HUES64 (cell line): ENCODE results near the gene C1R. TPM values are rescaled to one million over a fixed set of nuclear protein-coding genes. Genes with fewer than 3 reads are reported as not detected.

Experiments used
- H3K27ac ChIP-seq: 2 replicates; pipeline ENCODE4 v1.7.0; 2013; ENCODE audit warnings: low read depth, low read length, inconsistent platforms
- H3K27me3 ChIP-seq: 2 replicates; pipeline ENCODE4 v1.6.1; 2013; ENCODE audit warnings: mild to moderate bottlenecking, low read length; ENCODE audit not compliant: insufficient read depth
- H3K36me3 ChIP-seq: 2 replicates; pipeline ENCODE4 v1.6.1; 2013; ENCODE audit warnings: mild to moderate bottlenecking, low read length; ENCODE audit not compliant: insufficient read depth
- H3K4me1 ChIP-seq: 2 replicates; pipeline ENCODE4 v1.6.1; 2013; ENCODE audit warnings: mild to moderate bottlenecking, low read length, moderate library complexity; ENCODE audit not compliant: insufficient read depth
- H3K4me3 ChIP-seq: 2 replicates; pipeline ENCODE4 v1.5.1; 2013; ENCODE audit warnings: mild to moderate bottlenecking, low read length, moderate library complexity
- H3K9ac ChIP-seq: 2 replicates; pipeline ENCODE4 v1.6.1; 2013; ENCODE audit warnings: mild to moderate bottlenecking, low read depth, low read length
- H3K9me3 ChIP-seq: 2 replicates; pipeline ENCODE4 v1.6.1; 2013; ENCODE audit warnings: low read depth, low read length; ENCODE audit not compliant: insufficient read depth
- WGBS: fragments of 150-250, 120-280 bp; methylation state at CpG from one replicate; pipeline ENCODE4 v1.1.7; 2013; ENCODE audit warnings: missing lambda C conversion rate; 5-methylcytosine and 5-hydroxymethylcytosine counted together
- polyA plus RNA-seq, 2 experiments: library from polyadenylated mRNA; stranded (reverse); fragments of 50-300 nt; gene quantifications; one replicate each; pipeline ENCODE4 v1.2.3, GENCODE V29; 2013

The C1R gene
- polyA plus RNA-seq (2013, experiment 1 of 2), result 4.5 TPM
- polyA plus RNA-seq (2013, experiment 2 of 2), result 6.3 TPM

- Histone ChIP-seq H3K27me3 (no peaks in the 10 kb centered on the region), H3K4me1 (peaks cover 11% of the 10 kb centered on the region), H3K4me3 (peak within 1 kb of the TSS; percentile 32), H3K36me3 (no peaks in the 10 kb centered on the region), H3K9ac (no peak within 1 kb of the TSS), H3K9me3 (no peaks in the 10 kb centered on the region), H3K27ac (no peak within 1 kb of the TSS)
- 49% methylated on average over 16 of the region's 16 CpGs for WGBS
These were observed at the start of gene C1R for GRCh38 chr12:7092229-7092985. Gene C1R, minus strand, starts transcription at chr12:7092445. Its CDS starts 57 bp downstream, at chr12:7092388.

DNA sequence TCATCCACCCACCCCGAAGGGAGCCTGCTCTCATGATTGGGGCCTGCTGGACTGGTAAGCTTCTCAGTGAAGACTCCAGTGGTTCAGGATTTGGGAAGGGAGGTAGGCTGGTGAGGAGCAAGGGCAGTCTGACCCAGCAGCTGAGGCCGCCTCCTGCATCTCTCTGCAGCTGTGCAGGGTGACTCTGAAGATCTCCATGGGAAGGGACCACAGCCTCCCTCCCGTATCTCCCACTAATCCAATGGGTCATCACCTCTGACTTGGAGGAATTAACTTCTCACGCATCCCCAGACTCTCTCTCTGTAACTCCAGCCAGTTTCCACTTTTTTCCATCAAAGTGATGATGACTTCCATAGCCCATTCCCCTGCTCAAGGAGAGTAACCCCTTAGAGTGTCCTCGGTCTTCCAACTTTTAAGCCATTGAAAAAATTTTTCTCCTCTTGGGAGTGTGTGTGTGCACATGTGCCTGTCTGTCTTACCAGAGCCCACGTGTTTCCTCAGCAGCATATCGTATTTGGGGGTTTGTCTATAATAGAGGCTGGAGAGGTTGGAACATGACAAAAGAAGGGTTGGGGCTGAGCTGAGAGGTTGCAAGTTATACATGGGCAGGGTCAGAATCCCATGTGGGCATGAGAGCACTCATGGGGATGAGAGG, 49.2 kb upstream of the C1R start:
- 92% methylated on average over 7 of the region's 7 CpGs for WGBS
- H3K27ac ChIP-seq, result no peak overlapping the region

DNA sequence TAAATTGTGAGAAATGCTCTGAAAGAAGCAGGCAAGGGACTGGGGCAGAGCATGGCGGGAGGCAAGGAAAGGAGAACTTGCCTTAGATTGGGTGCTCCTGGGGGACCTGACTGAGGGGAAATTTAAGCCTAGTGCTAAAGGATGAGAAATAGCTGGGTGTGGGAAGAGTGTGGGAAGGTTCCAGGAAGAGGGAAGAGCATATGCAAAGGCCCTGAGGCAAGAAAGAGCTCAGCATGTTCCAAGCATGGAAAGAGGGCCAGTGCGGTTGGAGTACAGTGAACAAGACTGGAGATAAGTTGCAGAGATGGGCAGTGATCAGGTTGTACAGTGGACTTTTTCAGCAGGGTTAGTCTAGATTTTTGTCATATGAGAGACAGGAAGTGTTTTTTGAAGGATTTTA, 47.0 kb upstream of the C1R start:
- no peak overlapping the region for H3K4me3 ChIP-seq
- WGBS, result 92% methylated on average over 2 of the region's 2 CpGs
- no peak overlapping the region for H3K9ac ChIP-seq
- H3K27me3 ChIP-seq, result no peaks in the 10 kb centered on the region
- H3K27ac ChIP-seq, result no peak overlapping the region
- peaks cover 45% of the 10 kb centered on the region for H3K36me3 ChIP-seq
- no peaks in the 10 kb centered on the region for H3K4me1 ChIP-seq
- no peaks in the 10 kb centered on the region for H3K9me3 ChIP-seq

More for the DNA sequence above, 49.2 kb upstream of the C1R start:
- Histone ChIP-seq H3K4me3 (no peak overlapping the region), H3K27me3 (no peaks in the 10 kb centered on the region), H3K4me1 (no peaks in the 10 kb centered on the region), H3K9ac (no peak overlapping the region), H3K9me3 (no peaks in the 10 kb centered on the region), H3K36me3 (peaks cover 25% of the 10 kb centered on the region)

DNA sequence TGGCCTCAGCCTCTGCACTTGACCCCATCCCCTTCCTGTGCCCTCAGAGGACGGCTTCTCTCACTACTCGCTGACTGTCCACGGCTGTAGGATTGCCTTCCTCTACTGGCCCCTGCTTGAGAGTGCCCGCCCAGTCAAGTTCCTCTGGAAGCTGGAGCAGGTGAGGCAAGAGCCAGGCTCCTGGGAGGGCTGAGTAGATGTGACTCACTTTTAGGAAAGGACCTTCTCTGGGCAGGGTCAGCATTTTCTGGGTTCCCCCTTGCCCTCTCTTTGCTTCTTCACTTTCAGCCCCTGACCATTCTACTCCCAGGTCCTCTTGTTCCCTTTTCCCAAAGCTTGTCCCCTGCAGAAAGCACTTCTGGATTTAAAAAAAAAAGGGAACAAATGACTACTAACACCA, 45.7 kb upstream of the C1R start:
- Histone ChIP-seq H3K9me3 (no peaks in the 10 kb centered on the region), H3K36me3 (peaks cover 43% of the 10 kb centered on the region), H3K27me3 (no peaks in the 10 kb centered on the region), H3K27ac (no peak overlapping the region), H3K9ac (no peak overlapping the region), H3K4me1 (no peaks in the 10 kb centered on the region), H3K4me3 (no peak overlapping the region)
- WGBS, result 95% methylated on average over 4 of the region's 4 CpGs

DNA sequence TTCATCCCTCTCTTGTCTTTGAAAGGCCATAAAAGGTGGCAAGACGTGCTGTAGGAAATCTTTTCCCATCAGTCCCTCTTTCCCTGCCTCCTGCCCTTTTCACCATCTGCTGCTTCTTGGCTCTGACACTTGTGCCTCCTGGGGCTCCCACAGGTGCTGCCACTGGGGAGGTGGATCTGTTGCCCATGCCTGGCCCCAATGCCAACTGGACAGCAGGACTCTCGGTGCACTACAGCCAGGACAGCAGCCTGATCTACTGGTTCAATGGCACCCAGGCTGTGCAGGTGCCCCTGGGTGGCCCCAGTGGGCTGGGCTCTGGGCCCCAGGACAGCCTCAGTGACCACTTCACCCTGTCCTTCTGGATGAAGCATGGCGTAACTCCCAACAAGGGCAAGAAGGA, 44.4 kb upstream of the C1R start:
- no peaks in the 10 kb centered on the region for H3K4me1 ChIP-seq
- H3K36me3 ChIP-seq, result peaks cover 43% of the 10 kb centered on the region
- no peak overlapping the region for H3K4me3 ChIP-seq
- H3K27ac ChIP-seq, result no peak overlapping the region
- H3K9me3 ChIP-seq, result no peaks in the 10 kb centered on the region
- WGBS, result 95% methylated on average over 3 of the region's 3 CpGs
- no peak overlapping the region for H3K9ac ChIP-seq
- no peaks in the 10 kb centered on the region for H3K27me3 ChIP-seq

DNA sequence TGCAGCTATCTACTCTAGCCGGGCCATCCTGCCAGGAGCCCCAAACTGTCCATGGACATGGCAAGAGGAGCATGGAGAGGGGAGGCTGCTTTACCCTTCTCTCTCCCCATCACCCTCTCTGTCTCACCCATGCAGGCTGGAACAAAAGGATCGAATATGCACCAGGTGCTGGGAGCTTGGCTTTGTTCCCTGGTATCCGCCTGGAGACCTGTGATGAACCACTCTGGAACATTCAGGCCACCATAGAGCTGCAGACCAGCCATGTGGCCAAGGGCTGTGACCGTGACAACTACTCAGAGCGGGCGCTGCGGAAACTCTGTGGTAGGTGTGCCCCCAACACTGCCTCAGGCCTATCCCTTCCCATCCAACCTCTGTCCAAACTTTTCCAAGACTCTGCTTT, 43.8 kb upstream of the C1R start:
- H3K27ac ChIP-seq, result no peak overlapping the region
- H3K4me3 ChIP-seq, result no peak overlapping the region
- H3K9me3 ChIP-seq, result no peaks in the 10 kb centered on the region
- 92% methylated on average over 7 of the region's 7 CpGs for WGBS
- H3K9ac ChIP-seq, result no peak overlapping the region
- H3K4me1 ChIP-seq, result no peaks in the 10 kb centered on the region
- no peaks in the 10 kb centered on the region for H3K27me3 ChIP-seq
- peaks cover 43% of the 10 kb centered on the region for H3K36me3 ChIP-seq

DNA sequence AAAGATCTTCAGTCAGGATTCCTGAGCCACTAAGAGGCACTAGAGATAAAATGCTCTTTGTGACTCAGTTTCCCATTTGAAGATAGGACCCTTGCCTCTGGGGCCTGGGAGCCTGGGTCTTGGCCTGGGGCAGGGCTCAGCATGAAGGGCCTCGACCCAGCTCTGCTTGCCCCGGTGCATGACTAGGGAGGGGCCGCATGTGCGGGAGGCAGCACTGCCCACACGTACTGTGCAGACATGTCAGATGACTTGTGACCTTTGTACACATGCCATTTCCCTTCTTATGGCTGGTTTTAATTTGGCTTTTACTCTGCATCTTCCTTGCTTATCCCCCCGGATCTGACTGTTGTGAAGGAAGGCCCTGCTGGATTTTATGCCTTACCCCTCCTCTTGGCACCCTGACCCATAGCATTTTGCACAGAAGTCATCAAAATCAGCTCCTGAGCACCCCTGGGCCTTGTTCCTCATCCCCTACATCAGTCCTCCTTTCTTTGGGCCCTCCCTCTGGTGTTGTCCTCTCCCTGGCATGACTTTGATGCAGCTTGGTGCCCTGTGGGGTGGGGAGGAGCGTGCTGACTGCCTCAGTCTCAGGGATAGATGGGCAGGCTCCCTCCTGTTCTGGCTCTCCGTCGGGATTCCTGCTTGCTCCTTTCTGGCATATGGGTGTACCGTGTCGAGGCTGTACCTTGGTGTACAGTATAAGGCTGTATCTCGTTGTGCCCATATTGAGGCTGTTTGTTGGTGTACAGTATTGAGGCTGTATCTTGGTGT, 42.3 kb upstream of the C1R start:
- Histone ChIP-seq H3K4me3 (no peak overlapping the region), H3K27me3 (peaks cover 5% of the 10 kb centered on the region), H3K9me3 (no peaks in the 10 kb centered on the region), H3K4me1 (no peaks in the 10 kb centered on the region), H3K36me3 (peaks cover 43% of the 10 kb centered on the region), H3K9ac (no peak overlapping the region), H3K27ac (no peak overlapping the region)
- 91% methylated on average over 12 of the region's 12 CpGs for WGBS

DNA sequence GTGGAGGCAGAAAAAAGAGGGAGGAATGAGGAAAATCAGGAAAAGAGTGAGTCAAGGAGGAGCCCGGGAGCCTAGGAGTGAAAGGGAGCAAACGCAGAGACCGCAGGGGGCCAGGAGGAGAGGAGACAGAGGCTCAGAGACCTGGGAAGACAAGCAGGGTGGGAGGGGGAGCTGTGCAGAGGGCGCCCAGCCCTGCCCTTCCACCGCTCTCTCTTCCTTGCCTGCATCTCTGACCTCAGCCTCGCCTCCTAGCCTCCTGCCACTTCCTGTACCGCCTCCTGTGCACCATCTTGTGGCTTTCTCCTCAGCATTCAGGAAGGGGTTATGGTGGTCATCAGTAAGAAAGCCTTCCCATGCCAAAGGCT, 39.2 kb upstream of the C1R start:
- peaks cover 26% of the 10 kb centered on the region for H3K36me3 ChIP-seq
- H3K27me3 ChIP-seq, result peaks cover 13% of the 10 kb centered on the region
- 33% methylated on average over 7 of the region's 7 CpGs for WGBS
- peaks cover 12% of the 10 kb centered on the region for H3K4me1 ChIP-seq
- H3K27ac ChIP-seq, result no peak overlapping the region
- H3K9ac ChIP-seq, result no peak overlapping the region
- no peaks in the 10 kb centered on the region for H3K9me3 ChIP-seq
- peak overlapping the region; percentile 80 for H3K4me3 ChIP-seq

GRCh38 chr12:7130701-7131501, 38.7 kb upstream of the C1R start:
- WGBS, result under 1% methylated on average over 27 of the region's 32 CpGs
- peak overlapping the region; percentile 80 for H3K4me3 ChIP-seq
- peaks cover 20% of the 10 kb centered on the region for H3K36me3 ChIP-seq
- H3K27ac ChIP-seq, result no peak overlapping the region
- no peak overlapping the region for H3K9ac ChIP-seq
- peaks cover 12% of the 10 kb centered on the region for H3K4me1 ChIP-seq
- peaks cover 13% of the 10 kb centered on the region for H3K27me3 ChIP-seq
- no peaks in the 10 kb centered on the region for H3K9me3 ChIP-seq

- under 1% methylated on average over 38 of the region's 40 CpGs for WGBS
- H3K36me3 ChIP-seq, result peaks cover 12% of the 10 kb centered on the region; the same call in 1 of the 2 replicates
- 0 out of 2 replicates have a peak within 1 kb of the TSS, but pooled peaks have one; percentile 31 for H3K27ac ChIP-seq
- peaks cover 13% of the 10 kb centered on the region for H3K27me3 ChIP-seq
- H3K4me3 ChIP-seq, result peak within 1 kb of the TSS; percentile 80
- peak within 1 kb of the TSS; percentile 64 for H3K9ac ChIP-seq
- no peaks in the 10 kb centered on the region for H3K9me3 ChIP-seq
- H3K4me1 ChIP-seq, result peaks cover 12% of the 10 kb centered on the region
These were observed 37.8 kb upstream of the C1R start, which contains the start of gene CLSTN3 for GRCh38 chr12:7129872-7130691. Gene CLSTN3, plus strand, starts transcription at chr12:7130371. Its CDS starts 278 bp downstream, at chr12:7130649.
